ENCODE results near the gene FNDC3B.

Gene FNDC3B

GRCh38 chr3:172263781-172264486 lies 224.6 kb downstream of the FNDC3B start:
- H3K4me3 ChIP-seq (ENCODE audit: low read length), result no peak overlapping the region
- no peaks in the 10 kb centered on the region for H3K36me3 ChIP-seq (ENCODE audit: control insufficient read depth, low read depth, low read length)
- no peak overlapping the region for H3K9ac ChIP-seq (ENCODE audit: low read length)
- no peaks in the 10 kb centered on the region for H3K27me3 ChIP-seq (ENCODE audit: control insufficient read depth, insufficient read depth, low read length)
- H3K27ac ChIP-seq (ENCODE audit: low read length), result no peak overlapping the region
- H3K4me1 ChIP-seq (ENCODE audit: control insufficient read depth, low read depth, low read length), result peaks cover 22% of the 10 kb centered on the region
- H3K9me3 ChIP-seq (ENCODE audit: control insufficient read depth, low read depth, low read length), result no peaks in the 10 kb centered on the region

- peaks cover 11% of the 10 kb centered on the region for H3K4me1 ChIP-seq (ENCODE audit: control insufficient read depth, low read depth, low read length)
- no peak overlapping the region for H3K27ac ChIP-seq (ENCODE audit: low read length)
- no peaks in the 10 kb centered on the region for H3K9me3 ChIP-seq (ENCODE audit: control insufficient read depth, low read depth, low read length)
- no peaks in the 10 kb centered on the region for H3K36me3 ChIP-seq (ENCODE audit: control insufficient read depth, low read depth, low read length)
- H3K4me3 ChIP-seq (ENCODE audit: low read length), result no peak overlapping the region
- no peaks in the 10 kb centered on the region for H3K27me3 ChIP-seq (ENCODE audit: control insufficient read depth, insufficient read depth, low read length)
- no peak overlapping the region for H3K9ac ChIP-seq (ENCODE audit: low read length)
Observed at GRCh38 chr3:172266103-172266502, 226.7 kb downstream of the FNDC3B start.

- no peaks in the 10 kb centered on the region for H3K27me3 ChIP-seq (ENCODE audit: control insufficient read depth, insufficient read depth, low read length)
Observed at GRCh38 chr3:172268425-172268824, 229.0 kb downstream of the FNDC3B start.

GRCh38 chr3:172268868-172269267 lies 229.5 kb downstream of the FNDC3B start:
- Histone ChIP-seq H3K4me3 (ENCODE audit: low read length) (no peak overlapping the region), H3K4me1 (ENCODE audit: control insufficient read depth, low read depth, low read length) (no peaks in the 10 kb centered on the region), H3K9me3 (ENCODE audit: control insufficient read depth, low read depth, low read length) (no peaks in the 10 kb centered on the region), H3K9ac (ENCODE audit: low read length) (no peak overlapping the region), H3K27me3 (ENCODE audit: control insufficient read depth, insufficient read depth, low read length) (no peaks in the 10 kb centered on the region), H3K27ac (ENCODE audit: low read length) (no peak overlapping the region), H3K36me3 (ENCODE audit: control insufficient read depth, low read depth, low read length) (no peaks in the 10 kb centered on the region)

More at GRCh38 chr3:172268425-172268824, 229.0 kb downstream of the FNDC3B start:
- no peaks in the 10 kb centered on the region for H3K4me1 ChIP-seq (ENCODE audit: control insufficient read depth, low read depth, low read length)
- H3K27ac ChIP-seq (ENCODE audit: low read length), result no peak overlapping the region
- H3K4me3 ChIP-seq (ENCODE audit: low read length), result no peak overlapping the region
- H3K36me3 ChIP-seq (ENCODE audit: control insufficient read depth, low read depth, low read length), result no peaks in the 10 kb centered on the region
- no peak overlapping the region for H3K9ac ChIP-seq (ENCODE audit: low read length)
- no peaks in the 10 kb centered on the region for H3K9me3 ChIP-seq (ENCODE audit: control insufficient read depth, low read depth, low read length)

GRCh38 chr3:172270557-172271166 lies 231.3 kb downstream of the FNDC3B start:
- no peaks in the 10 kb centered on the region for H3K27me3 ChIP-seq (ENCODE audit: control insufficient read depth, insufficient read depth, low read length)
- no peaks in the 10 kb centered on the region for H3K9me3 ChIP-seq (ENCODE audit: control insufficient read depth, low read depth, low read length)
- no peak overlapping the region for H3K27ac ChIP-seq (ENCODE audit: low read length)
- no peaks in the 10 kb centered on the region for H3K4me1 ChIP-seq (ENCODE audit: control insufficient read depth, low read depth, low read length)
- no peaks in the 10 kb centered on the region for H3K36me3 ChIP-seq (ENCODE audit: control insufficient read depth, low read depth, low read length)
- H3K4me3 ChIP-seq (ENCODE audit: low read length), result no peak overlapping the region
- no peak overlapping the region for H3K9ac ChIP-seq (ENCODE audit: low read length)

- Histone ChIP-seq H3K9me3 (ENCODE audit: control insufficient read depth, low read depth, low read length) (no peaks in the 10 kb centered on the region), H3K27ac (ENCODE audit: low read length) (no peak overlapping the region), H3K4me1 (ENCODE audit: control insufficient read depth, low read depth, low read length) (no peaks in the 10 kb centered on the region), H3K9ac (ENCODE audit: low read length) (no peak overlapping the region), H3K4me3 (ENCODE audit: low read length) (no peak overlapping the region), H3K36me3 (ENCODE audit: control insufficient read depth, low read depth, low read length) (no peaks in the 10 kb centered on the region), H3K27me3 (ENCODE audit: control insufficient read depth, insufficient read depth, low read length) (no peaks in the 10 kb centered on the region)
Observed at GRCh38 chr3:172271386-172271976, 232.1 kb downstream of the FNDC3B start.

GRCh38 chr3:172272698-172273097 lies 233.3 kb downstream of the FNDC3B start:
- H3K9ac ChIP-seq (ENCODE audit: low read length), result no peak overlapping the region

GRCh38 chr3:172273378-172273777 lies 234.0 kb downstream of the FNDC3B start:
- Histone ChIP-seq H3K9ac (ENCODE audit: low read length) (no peak overlapping the region), H3K4me3 (ENCODE audit: low read length) (no peak overlapping the region), H3K27me3 (ENCODE audit: control insufficient read depth, insufficient read depth, low read length) (no peaks in the 10 kb centered on the region), H3K4me1 (ENCODE audit: control insufficient read depth, low read depth, low read length) (no peaks in the 10 kb centered on the region), H3K9me3 (ENCODE audit: control insufficient read depth, low read depth, low read length) (no peaks in the 10 kb centered on the region), H3K27ac (ENCODE audit: low read length) (no peak overlapping the region), H3K36me3 (ENCODE audit: control insufficient read depth, low read depth, low read length) (no peaks in the 10 kb centered on the region)

More at GRCh38 chr3:172272698-172273097, 233.3 kb downstream of the FNDC3B start:
- Histone ChIP-seq H3K4me1 (ENCODE audit: control insufficient read depth, low read depth, low read length) (no peaks in the 10 kb centered on the region), H3K4me3 (ENCODE audit: low read length) (no peak overlapping the region), H3K9me3 (ENCODE audit: control insufficient read depth, low read depth, low read length) (no peaks in the 10 kb centered on the region), H3K36me3 (ENCODE audit: control insufficient read depth, low read depth, low read length) (no peaks in the 10 kb centered on the region), H3K27ac (ENCODE audit: low read length) (no peak overlapping the region), H3K27me3 (ENCODE audit: control insufficient read depth, insufficient read depth, low read length) (no peaks in the 10 kb centered on the region)

- no peaks in the 10 kb centered on the region for H3K27me3 ChIP-seq (ENCODE audit: control insufficient read depth, insufficient read depth, low read length)
- H3K36me3 ChIP-seq (ENCODE audit: control insufficient read depth, low read depth, low read length), result no peaks in the 10 kb centered on the region
- H3K9me3 ChIP-seq (ENCODE audit: control insufficient read depth, low read depth, low read length), result no peaks in the 10 kb centered on the region
- H3K4me3 ChIP-seq (ENCODE audit: low read length), result no peak overlapping the region
- H3K4me1 ChIP-seq (ENCODE audit: control insufficient read depth, low read depth, low read length), result no peaks in the 10 kb centered on the region
- H3K9ac ChIP-seq (ENCODE audit: low read length), result no peak overlapping the region
- H3K27ac ChIP-seq (ENCODE audit: low read length), result no peak overlapping the region
Observed at GRCh38 chr3:172274906-172275305, 235.5 kb downstream of the FNDC3B start.

- H3K27ac ChIP-seq (ENCODE audit: low read length), result no peak overlapping the region
- H3K4me1 ChIP-seq (ENCODE audit: control insufficient read depth, low read depth, low read length), result no peaks in the 10 kb centered on the region
- H3K4me3 ChIP-seq (ENCODE audit: low read length), result no peak overlapping the region
- H3K27me3 ChIP-seq (ENCODE audit: control insufficient read depth, insufficient read depth, low read length), result no peaks in the 10 kb centered on the region
- H3K9me3 ChIP-seq (ENCODE audit: control insufficient read depth, low read depth, low read length), result no peaks in the 10 kb centered on the region
- no peaks in the 10 kb centered on the region for H3K36me3 ChIP-seq (ENCODE audit: control insufficient read depth, low read depth, low read length)
- H3K9ac ChIP-seq (ENCODE audit: low read length), result no peak overlapping the region
Observed at GRCh38 chr3:172275586-172275985, 236.2 kb downstream of the FNDC3B start.

- Histone ChIP-seq H3K27ac (ENCODE audit: low read length) (no peak overlapping the region), H3K4me1 (ENCODE audit: control insufficient read depth, low read depth, low read length) (no peaks in the 10 kb centered on the region), H3K4me3 (ENCODE audit: low read length) (no peak overlapping the region), H3K9ac (ENCODE audit: low read length) (no peak overlapping the region), H3K9me3 (ENCODE audit: control insufficient read depth, low read depth, low read length) (no peaks in the 10 kb centered on the region), H3K27me3 (ENCODE audit: control insufficient read depth, insufficient read depth, low read length) (no peaks in the 10 kb centered on the region), H3K36me3 (ENCODE audit: control insufficient read depth, low read depth, low read length) (no peaks in the 10 kb centered on the region)
Observed at GRCh38 chr3:172276103-172276502, 236.7 kb downstream of the FNDC3B start.
